ENCODE measurements around the gene SPOCK1. TPM values are rescaled to one million over a fixed set of nuclear protein-coding genes. Genes with fewer than 3 reads are reported as not detected.

Gene SPOCK1
- total RNA-seq, 1 donor from 2014 or later: 8.4 TPM

GRCh38 chr5:137091472-137091871 is 407.7 kb downstream of the SPOCK1 start:
- intact Hi-C loops (cut with DNase I): no loop called here

GRCh38 chr5:137090721-137091120 is 408.4 kb downstream of the SPOCK1 start:
- no peak for DNase-seq
- intact Hi-C loops (cut with DNase I): no loop called here
- no peaks in the 10 kb centered on the region for H3K27me3 ChIP-seq (ENCODE audit: low read depth)
- H3K4me1 ChIP-seq: no peaks in the 10 kb centered on the region
- ATAC-seq: no peak
- no peak overlapping the region for H3K4me3 ChIP-seq
- H3K9me3 ChIP-seq: no peaks in the 10 kb centered on the region
- no peak for TF ChIP-seq CTCF (IDR thresholded peaks at IDR 0.05)
- no peaks in the 10 kb centered on the region for H3K36me3 ChIP-seq
- no peak overlapping the region for H3K27ac ChIP-seq

More at GRCh38 chr5:137091472-137091871, 407.7 kb downstream of the SPOCK1 start:
- Histone ChIP-seq H3K27me3 (ENCODE audit: low read depth) (no peaks in the 10 kb centered on the region), H3K36me3 (no peaks in the 10 kb centered on the region), H3K9me3 (no peaks in the 10 kb centered on the region), H3K4me3 (no peak overlapping the region), H3K4me1 (no peaks in the 10 kb centered on the region), H3K27ac (no peak overlapping the region)
- no peak for TF ChIP-seq CTCF (IDR thresholded peaks at IDR 0.05)
- DNase-seq (no peak), ATAC-seq (no peak)

GRCh38 chr5:137090151-137090550 is 409.0 kb downstream of the SPOCK1 start:
- Histone ChIP-seq H3K4me1 (no peaks in the 10 kb centered on the region), H3K4me3 (no peak overlapping the region), H3K27ac (no peak overlapping the region), H3K27me3 (ENCODE audit: low read depth) (no peaks in the 10 kb centered on the region), H3K36me3 (no peaks in the 10 kb centered on the region), H3K9me3 (no peaks in the 10 kb centered on the region)
- ATAC-seq (no peak), DNase-seq (no peak)
- TF ChIP-seq CTCF (IDR thresholded peaks at IDR 0.05): no peak
- intact Hi-C loops (cut with DNase I): no loop called here

- intact Hi-C loops (cut with DNase I): no loop called here
- no peak for ATAC-seq
Measured at GRCh38 chr5:137088175-137088574, 411.0 kb downstream of the SPOCK1 start.

GRCh38 chr5:137086342-137086741 is 412.8 kb downstream of the SPOCK1 start:
- ATAC-seq (no peak), DNase-seq (no peak)
- H3K27ac ChIP-seq: no peak overlapping the region
- TF ChIP-seq CTCF (IDR thresholded peaks at IDR 0.05): no peak
- no peaks in the 10 kb centered on the region for H3K36me3 ChIP-seq
- no peak overlapping the region for H3K4me3 ChIP-seq
- intact Hi-C loops (cut with DNase I): no loop called here
- H3K9me3 ChIP-seq: no peaks in the 10 kb centered on the region
- H3K27me3 ChIP-seq (ENCODE audit: low read depth): no peaks in the 10 kb centered on the region
- H3K4me1 ChIP-seq: no peaks in the 10 kb centered on the region

More at GRCh38 chr5:137088175-137088574, 411.0 kb downstream of the SPOCK1 start:
- TF ChIP-seq CTCF (IDR thresholded peaks at IDR 0.05): no peak
- no peaks in the 10 kb centered on the region for H3K36me3 ChIP-seq
- no peak for DNase-seq
- no peak overlapping the region for H3K27ac ChIP-seq
- H3K4me1 ChIP-seq: no peaks in the 10 kb centered on the region
- H3K27me3 ChIP-seq (ENCODE audit: low read depth): no peaks in the 10 kb centered on the region
- no peaks in the 10 kb centered on the region for H3K9me3 ChIP-seq
- no peak overlapping the region for H3K4me3 ChIP-seq

- Histone ChIP-seq H3K27ac (no peak overlapping the region), H3K9me3 (no peaks in the 10 kb centered on the region), H3K4me1 (no peaks in the 10 kb centered on the region), H3K27me3 (ENCODE audit: low read depth) (no peaks in the 10 kb centered on the region), H3K4me3 (no peak overlapping the region), H3K36me3 (no peaks in the 10 kb centered on the region)
- no peak for DNase-seq
- intact Hi-C loops (cut with DNase I): no loop called here
- TF ChIP-seq CTCF (IDR thresholded peaks at IDR 0.05): no peak
- no peak for ATAC-seq
Measured at GRCh38 chr5:137085206-137085605, 413.9 kb downstream of the SPOCK1 start.

Measured in lower lobe of right lung (tissue), 2 donors.